GM19240 (cell line): ENCODE data around the gene CEP97.
"Not testable (repeated sequence)": the region's sequence is repeated elsewhere in the genome, so short reads cannot be mapped to it uniquely, and the experiment has no call there.

ENCODE experiments used
- DNase-seq: peaks from one replicate; pipeline ENCODE4 v3.0.0; 2011; ENCODE audit warnings: low spot score; ENCODE audit not compliant: insufficient read length

The CEP97 gene

DNA sequence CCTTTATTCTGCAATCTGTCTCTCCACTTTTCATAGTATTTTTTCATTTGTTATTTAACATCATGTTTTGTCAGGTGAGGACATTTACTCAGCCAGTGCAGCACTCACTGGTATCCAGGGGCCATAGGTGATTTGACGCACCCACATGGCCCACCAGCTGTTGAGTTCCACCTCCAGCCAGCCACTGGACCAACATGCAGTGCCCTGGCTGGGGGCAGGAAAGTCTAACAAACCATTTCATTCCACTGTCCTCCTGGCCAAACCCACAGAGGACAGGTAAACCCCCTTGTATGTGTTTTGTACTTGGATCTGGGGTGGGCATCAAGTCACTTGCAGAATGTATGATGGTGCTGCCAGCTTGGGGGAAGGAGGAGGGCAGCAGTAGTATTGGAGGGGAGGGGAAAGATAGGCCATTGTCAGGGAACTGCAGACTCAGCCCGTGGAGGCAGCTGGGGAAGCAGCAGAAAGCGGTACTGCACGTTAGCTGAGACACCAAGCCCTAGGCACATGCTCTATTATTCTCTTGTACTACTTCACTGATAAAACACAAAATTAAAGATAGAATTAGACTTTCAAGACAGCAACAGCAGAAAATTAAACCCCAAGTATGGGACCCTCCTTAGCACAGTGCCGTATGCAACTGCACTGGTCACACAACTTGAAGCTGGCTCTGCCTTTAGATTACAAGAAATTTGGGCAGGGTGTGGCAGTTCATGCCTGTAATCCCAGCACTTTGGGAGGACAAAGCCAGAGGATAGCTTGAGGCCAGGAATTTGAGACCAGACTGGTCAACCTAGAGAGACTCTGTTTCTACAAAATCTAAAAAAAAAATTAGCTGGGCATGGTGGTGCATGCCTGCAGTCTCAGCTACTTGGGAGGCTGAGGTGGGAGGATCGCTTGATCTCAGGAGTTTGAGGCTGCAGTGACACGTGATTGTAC is 22.4 kb upstream of the CEP97 start:
- no peak for DNase-seq

- no peak for DNase-seq
Observed at GRCh38 chr3:101702726-101703125, 21.7 kb upstream of the CEP97 start.

DNA sequence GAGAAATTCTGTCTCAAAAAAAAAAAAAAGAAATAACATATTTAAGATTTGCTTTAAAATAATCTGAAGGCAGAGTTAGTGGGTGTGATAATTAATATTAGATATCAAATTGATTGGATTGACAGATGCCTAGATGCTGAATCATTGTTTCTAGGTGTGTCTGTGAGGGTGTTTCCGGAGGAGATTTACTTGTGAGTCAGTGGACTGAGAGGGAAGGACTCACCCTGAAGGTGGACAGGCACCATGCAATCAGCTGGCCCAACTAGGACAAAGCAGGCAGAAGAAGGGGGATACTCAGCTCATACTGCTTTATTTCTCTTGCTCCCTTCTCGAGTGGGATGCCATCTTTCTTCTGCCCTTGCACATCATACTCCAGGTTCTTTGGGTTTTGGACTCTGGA is 21.2 kb upstream of the CEP97 start:
- DNase-seq = no peak

DNA sequence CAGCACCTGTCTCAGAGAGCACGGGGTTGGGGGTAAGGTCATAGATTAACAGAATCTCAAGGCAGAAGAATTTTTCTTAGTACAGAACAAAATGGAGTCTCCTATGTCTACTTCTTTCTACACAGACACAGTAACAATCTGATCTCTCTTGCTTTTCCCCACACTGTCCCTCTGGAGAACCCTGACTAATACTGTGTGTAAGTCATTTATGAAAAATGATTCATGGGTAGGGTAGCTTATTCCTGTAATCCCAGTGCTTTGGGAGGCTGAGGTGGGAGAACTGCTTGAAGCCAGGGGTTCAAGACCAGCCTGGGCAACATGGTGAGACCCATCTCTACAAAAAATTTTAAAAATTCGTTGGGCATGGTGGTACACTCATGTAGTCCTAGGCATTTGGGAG is 19.8 kb upstream of the CEP97 start:
- DNase-seq = not testable (repeated sequence)

- no peak for DNase-seq
Observed at GRCh38 chr3:101709126-101709525, 15.3 kb upstream of the CEP97 start.

GRCh38 chr3:101718455-101718854 is 6.0 kb upstream of the CEP97 start:
- DNase-seq = no peak

- no peak for DNase-seq
Observed at GRCh38 chr3:101719604-101720185, 4.7 kb upstream of the CEP97 start.

GRCh38 chr3:101720851-101721840 is 3.3 kb upstream of the CEP97 start:
- no peak for DNase-seq

GRCh38 chr3:101722394-101723173 is 1.8 kb upstream of the CEP97 start:
- no peak for DNase-seq

- no peak for DNase-seq
Observed at GRCh38 chr3:101725194-101725889, 928 bp downstream of the CEP97 start.

DNA sequence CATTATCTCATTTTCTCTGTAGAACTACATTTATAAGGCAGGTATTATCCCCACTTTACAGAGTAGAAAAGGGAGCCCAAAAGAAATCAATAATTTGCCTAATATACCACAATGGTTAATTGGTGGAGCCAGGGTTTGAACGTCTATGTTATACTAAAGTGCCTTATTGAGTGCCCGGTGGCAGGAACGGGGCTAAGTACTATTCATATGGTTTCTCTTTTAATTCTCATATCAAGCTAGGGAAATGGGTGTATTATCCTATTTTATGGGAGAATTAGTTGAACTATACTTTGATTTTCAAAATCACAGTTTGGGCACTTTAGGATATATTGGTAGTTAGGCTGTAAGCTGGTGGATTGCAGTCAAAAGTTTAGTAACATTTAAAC is 1.5 kb downstream of the CEP97 start:
- DNase-seq = no peak

GRCh38 chr3:101729586-101729985 is 5.2 kb downstream of the CEP97 start:
- DNase-seq = no peak

- no peak for DNase-seq
Observed at GRCh38 chr3:101730839-101731238, 6.4 kb downstream of the CEP97 start.

- DNase-seq = no peak
Observed at GRCh38 chr3:101732240-101732641, 7.8 kb downstream of the CEP97 start.

DNA sequence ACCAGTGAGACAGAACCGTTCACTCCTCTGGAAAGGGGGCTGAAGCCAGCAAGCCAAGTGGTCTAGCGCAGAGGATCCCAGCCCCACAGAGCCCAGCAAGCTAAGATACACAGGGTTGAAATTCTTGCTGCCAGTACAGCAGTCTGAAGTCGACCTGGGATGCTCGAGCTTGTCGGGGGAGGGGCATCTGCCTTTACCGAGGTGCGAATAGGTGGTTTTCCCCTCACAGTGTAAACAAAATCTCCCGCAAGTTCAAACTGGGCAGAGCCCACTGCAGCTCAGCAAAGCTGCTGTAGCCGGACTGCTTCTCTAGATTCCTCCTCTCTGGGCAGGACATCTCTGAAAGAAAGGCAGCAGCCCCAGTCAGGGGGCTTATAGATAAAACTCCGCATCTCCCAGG is 11.4 kb downstream of the CEP97 start:
- DNase-seq = no peak

DNA sequence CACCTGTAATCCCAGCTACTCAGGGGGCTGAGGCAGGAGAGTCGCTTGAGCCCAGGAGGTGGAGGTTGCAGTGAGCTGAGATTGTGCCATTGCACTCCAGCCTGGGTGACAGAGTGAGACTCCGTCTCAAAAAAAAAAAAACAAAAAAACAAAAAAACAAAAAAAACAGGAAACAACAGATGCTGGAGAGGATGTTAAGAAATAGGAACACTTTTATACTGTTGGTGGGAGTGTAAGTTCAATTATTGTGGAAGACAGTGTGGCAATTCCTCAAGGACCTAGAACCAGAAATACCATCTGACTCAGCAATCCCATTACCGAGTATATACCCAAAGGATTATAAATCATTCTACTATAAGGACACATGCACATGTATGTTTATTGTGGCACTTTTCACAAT is 17.5 kb downstream of the CEP97 start:
- not testable (repeated sequence) for DNase-seq

DNA sequence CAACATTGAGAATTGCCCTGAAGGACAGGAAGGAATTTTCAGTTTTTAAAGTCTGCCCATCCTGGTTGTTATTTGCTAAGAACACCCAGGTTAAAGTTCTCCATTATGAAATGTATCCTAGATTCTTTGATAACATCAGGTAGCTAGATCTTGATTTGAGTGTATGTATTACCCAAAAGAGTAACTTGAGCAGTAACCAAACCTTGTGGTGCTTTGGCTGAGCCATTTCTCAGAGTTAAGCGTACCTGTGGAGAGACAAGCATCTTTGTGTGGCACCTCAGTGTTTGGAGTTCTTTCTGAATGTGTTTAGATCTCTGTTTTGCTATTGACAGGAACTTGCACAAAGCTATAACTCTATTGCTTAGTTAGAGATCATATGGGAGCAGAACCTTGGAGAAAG is 20.4 kb downstream of the CEP97 start:
- no peak for DNase-seq

GRCh38 chr3:101745934-101746333 is 21.5 kb downstream of the CEP97 start:
- DNase-seq = not testable (repeated sequence)

- DNase-seq = not testable (repeated sequence)
Observed at GRCh38 chr3:101753386-101754113, 29.1 kb downstream of the CEP97 start.

DNA sequence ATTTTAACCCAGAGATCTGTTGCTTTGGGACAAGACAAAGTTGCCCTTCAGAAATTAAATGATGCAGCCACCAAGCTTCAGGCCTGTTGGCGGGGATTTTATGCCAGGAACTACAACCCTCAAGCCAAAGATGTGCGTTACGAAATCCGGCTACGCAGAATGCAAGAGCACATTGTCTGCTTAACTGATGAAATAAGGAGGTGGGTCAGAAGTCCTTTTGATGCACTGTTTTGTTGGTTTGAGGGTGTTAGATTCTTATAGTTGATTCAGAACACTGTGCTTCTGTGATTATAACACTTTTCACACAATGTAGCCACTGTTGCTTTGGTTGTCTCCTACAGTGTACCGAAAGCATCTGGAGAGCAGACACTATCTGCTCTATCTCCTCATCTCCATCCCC is 33.8 kb downstream of the CEP97 start:
- no peak for DNase-seq
